Measurements from ENCODE around the gene ZFY. TPM values are rescaled to one million over a fixed set of nuclear protein-coding genes. Genes with fewer than 3 reads are reported as not detected.

Gene ZFY
- total and polyA plus RNA-seq, 10 of the 15 experiments (the other 5 are each of a cell fraction or from before 2014, with no cell fraction given) = not detected

DNA sequence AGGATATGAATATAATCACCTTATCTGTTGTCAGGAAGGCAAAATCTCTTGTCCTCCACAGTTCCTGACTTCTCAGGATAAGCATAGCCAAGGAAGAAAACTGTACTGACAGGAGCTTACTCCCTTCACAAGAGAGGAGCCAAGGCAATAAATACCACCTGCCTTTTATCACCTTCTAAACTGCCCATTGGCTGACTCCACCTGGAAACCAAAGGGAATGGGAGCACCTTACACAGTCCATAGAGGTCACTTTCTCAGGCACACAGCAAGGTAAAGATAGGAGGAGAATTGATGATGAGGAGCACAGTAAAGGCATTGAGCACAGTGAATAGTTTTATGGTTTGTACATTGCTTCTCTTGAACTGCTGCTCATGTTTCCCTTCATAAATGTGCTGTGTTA, 72.8 kb downstream of the ZFY start:
- SMC1A ChIA-PET (ENCODE audit: uncharacterized antibody, unreplicated experiment) = no interaction called here
- TF ChIP-seq CEBPB (IDR thresholded peaks at IDR 0.05; ENCODE audit: borderline replicate concordance in 1 of 2, low read depth in 2 of 2, low read length in 2 of 2) = no peak
- TF ChIP-seq NRF1 (conservative IDR thresholded peaks at IDR 0.05; ENCODE audit: low read depth, low read length) = no peak
- no peak for TF ChIP-seq ZNF207 (IDR thresholded peaks at IDR 0.05; ENCODE audit: borderline replicate concordance)
- no peaks in the 10 kb centered on the region for H3K36me3 ChIP-seq (ENCODE audit: control insufficient read depth in 2 of 2, insufficient read depth in 2 of 2, low read length in 1 of 2)
- H4K20me1 ChIP-seq (ENCODE audit: control insufficient read depth, insufficient read depth) = no peaks in the 10 kb centered on the region
- intact Hi-C loops (cut with micrococcal nuclease; ENCODE audit: unreplicated experiment) = no loop called here
- no peaks in the 10 kb centered on the region for H3K4me1 ChIP-seq (ENCODE audit: control insufficient read depth, insufficient read depth, low read length)
- no peak overlapping the region for H3K9ac ChIP-seq (ENCODE audit: control insufficient read depth, insufficient read depth, low read length)
- DNase-seq (ENCODE audit: low read depth, low spot score) (no peak), ATAC-seq (no peak), FAIRE-seq (no peak)
- H3K4me2 ChIP-seq (ENCODE audit: control insufficient read depth, insufficient read depth) = no peak overlapping the region
- POLR2A ChIA-PET = no interaction called here
- no TSS peak for BruUV-seq (replicated peaks)
- H3K9me3 ChIP-seq (replicated peaks; ENCODE audit: control insufficient read depth, insufficient read depth, low read length) = no peaks in the 10 kb centered on the region
- no peak overlapping the region for H3K27ac ChIP-seq (ENCODE audit: control insufficient read depth, insufficient read depth)
- RAD21 ChIA-PET (ENCODE audit: unreplicated experiment) = no interaction called here
- no peaks in the 10 kb centered on the region for H3K27me3 ChIP-seq (replicated peaks in 1 of 2; ENCODE audit: control insufficient read depth in 2 of 2, insufficient read depth in 2 of 2, low read length in 1 of 2)
- in situ Hi-C loops (cut with MboI) = no loop called here
- H2AFZ ChIP-seq (ENCODE audit: control insufficient read depth, low read depth, low read length) = no peak overlapping the region
- H3K4me3 ChIP-seq = no peak overlapping the region
- H3K79me2 ChIP-seq (ENCODE audit: control insufficient read depth, insufficient read depth, low read length) = no peaks in the 10 kb centered on the region
- CTCF ChIA-PET = no interaction called here

DNA sequence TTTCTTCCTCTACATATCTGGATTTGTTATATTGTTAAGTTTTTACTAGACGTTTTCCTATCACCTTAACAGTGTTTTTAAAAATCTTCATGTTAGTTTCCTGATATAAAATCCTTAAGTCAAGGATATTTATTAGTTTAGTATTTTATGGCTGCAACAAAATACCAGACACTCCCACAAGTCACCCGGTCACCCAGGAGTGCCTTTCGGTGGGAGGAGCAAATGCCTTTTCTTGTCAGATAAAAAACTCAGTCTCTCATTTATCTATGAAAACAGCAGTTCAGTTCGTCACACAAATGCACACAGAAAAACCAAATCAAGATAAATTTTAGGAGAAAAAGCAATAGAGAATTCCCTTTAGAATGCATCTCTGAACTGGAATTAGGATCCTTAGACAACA, 77.0 kb downstream of the ZFY start:
- ATAC-seq (no peak), FAIRE-seq (no peak), DNase-seq (ENCODE audit: low read depth, low spot score) (no peak)
- Histone ChIP-seq H3K4me1 (ENCODE audit: control insufficient read depth, insufficient read depth, low read length) (no peaks in the 10 kb centered on the region), H3K9ac (ENCODE audit: control insufficient read depth, insufficient read depth, low read length) (no peak overlapping the region), H4K20me1 (ENCODE audit: control insufficient read depth, insufficient read depth) (no peaks in the 10 kb centered on the region), H3K36me3 (ENCODE audit: control insufficient read depth in 2 of 2, insufficient read depth in 2 of 2, low read length in 1 of 2) (no peaks in the 10 kb centered on the region), H3K9me3 (replicated peaks; ENCODE audit: control insufficient read depth, insufficient read depth, low read length) (no peaks in the 10 kb centered on the region), H2AFZ (ENCODE audit: control insufficient read depth, low read depth, low read length) (no peak overlapping the region), H3K27ac (ENCODE audit: control insufficient read depth, insufficient read depth) (no peak overlapping the region), H3K4me3 (no peak overlapping the region), H3K79me2 (ENCODE audit: control insufficient read depth, insufficient read depth, low read length) (no peaks in the 10 kb centered on the region), H3K27me3 (replicated peaks in 1 of 2; ENCODE audit: control insufficient read depth in 2 of 2, insufficient read depth in 2 of 2, low read length in 1 of 2) (no peaks in the 10 kb centered on the region), H3K4me2 (ENCODE audit: control insufficient read depth, insufficient read depth) (no peak overlapping the region)
- ChIA-PET CTCF (no interaction called here), RAD21 (ENCODE audit: unreplicated experiment) (no interaction called here), SMC1A (ENCODE audit: uncharacterized antibody, unreplicated experiment) (no interaction called here), POLR2A (no interaction called here)
- in situ Hi-C loops (cut with MboI) = no loop called here
- no TSS peak for BruUV-seq (replicated peaks)
- intact Hi-C loops (cut with micrococcal nuclease; ENCODE audit: unreplicated experiment) = no loop called here
- no peak for TF ChIP-seq EGR1 (IDR thresholded peaks at IDR 0.05; ENCODE audit: borderline replicate concordance in 1 of 2, low read depth in 2 of 2, low read length in 2 of 2)
- TF ChIP-seq, protein P1, sequence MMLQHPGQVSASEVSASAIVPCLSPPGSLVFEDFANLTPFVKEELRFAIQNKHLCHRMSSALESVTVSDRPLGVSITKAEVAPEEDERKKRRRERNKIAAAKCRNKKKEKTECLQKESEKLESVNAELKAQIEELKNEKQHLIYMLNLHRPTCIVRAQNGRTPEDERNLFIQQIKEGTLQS (IDR thresholded peaks at IDR 0.05; ENCODE audit: borderline replicate concordance, extremely low read depth, low read depth, low read length) = no peak
- TF ChIP-seq CEBPB (IDR thresholded peaks at IDR 0.05; ENCODE audit: borderline replicate concordance in 1 of 2, low read depth in 2 of 2, low read length in 2 of 2) = no peak
- TF ChIP-seq, protein P2, sequence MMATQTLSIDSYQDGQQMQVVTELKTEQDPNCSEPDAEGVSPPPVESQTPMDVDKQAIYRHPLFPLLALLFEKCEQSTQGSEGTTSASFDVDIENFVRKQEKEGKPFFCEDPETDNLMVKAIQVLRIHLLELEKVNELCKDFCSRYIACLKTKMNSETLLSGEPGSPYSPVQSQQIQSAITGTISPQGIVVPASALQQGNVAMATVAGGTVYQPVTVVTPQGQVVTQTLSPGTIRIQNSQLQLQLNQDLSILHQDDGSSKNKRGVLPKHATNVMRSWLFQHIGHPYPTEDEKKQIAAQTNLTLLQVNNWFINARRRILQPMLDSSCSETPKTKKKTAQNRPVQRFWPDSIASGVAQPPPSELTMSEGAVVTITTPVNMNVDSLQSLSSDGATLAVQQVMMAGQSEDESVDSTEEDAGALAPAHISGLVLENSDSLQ (IDR thresholded peaks at IDR 0.05) = no peak
- no peak for TF ChIP-seq HDAC6 (IDR thresholded peaks at IDR 0.05; ENCODE audit: unreplicated experiment)
- no peak for TF ChIP-seq TAF1 (IDR thresholded peaks at IDR 0.05; ENCODE audit: borderline replicate concordance, low read depth, low read length)
- TF ChIP-seq, protein P3, sequence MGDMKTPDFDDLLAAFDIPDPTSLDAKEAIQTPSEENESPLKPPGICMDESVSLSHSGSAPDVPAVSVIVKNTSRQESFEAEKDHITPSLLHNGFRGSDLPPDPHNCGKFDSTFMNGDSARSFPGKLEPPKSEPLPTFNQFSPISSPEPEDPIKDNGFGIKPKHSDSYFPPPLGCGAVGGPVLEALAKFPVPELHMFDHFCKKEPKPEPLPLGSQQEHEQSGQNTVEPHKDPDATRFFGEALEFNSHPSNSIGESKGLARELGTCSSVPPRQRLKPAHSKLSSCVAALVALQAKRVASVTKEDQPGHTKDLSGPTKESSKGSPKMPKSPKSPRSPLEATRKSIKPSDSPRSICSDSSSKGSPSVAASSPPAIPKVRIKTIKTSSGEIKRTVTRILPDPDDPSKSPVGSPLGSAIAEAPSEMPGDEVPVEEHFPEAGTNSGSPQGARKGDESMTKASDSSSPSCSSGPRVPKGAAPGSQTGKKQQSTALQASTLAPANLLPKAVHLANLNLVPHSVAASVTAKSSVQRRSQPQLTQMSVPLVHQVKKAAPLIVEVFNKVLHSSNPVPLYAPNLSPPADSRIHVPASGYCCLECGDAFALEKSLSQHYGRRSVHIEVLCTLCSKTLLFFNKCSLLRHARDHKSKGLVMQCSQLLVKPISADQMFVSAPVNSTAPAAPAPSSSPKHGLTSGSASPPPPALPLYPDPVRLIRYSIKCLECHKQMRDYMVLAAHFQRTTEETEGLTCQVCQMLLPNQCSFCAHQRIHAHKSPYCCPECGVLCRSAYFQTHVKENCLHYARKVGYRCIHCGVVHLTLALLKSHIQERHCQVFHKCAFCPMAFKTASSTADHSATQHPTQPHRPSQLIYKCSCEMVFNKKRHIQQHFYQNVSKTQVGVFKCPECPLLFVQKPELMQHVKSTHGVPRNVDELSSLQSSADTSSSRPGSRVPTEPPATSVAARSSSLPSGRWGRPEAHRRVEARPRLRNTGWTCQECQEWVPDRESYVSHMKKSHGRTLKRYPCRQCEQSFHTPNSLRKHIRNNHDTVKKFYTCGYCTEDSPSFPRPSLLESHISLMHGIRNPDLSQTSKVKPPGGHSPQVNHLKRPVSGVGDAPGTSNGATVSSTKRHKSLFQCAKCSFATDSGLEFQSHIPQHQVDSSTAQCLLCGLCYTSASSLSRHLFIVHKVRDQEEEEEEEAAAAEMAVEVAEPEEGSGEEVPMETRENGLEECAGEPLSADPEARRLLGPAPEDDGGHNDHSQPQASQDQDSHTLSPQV (IDR thresholded peaks at IDR 0.05) = no peak
- TF ChIP-seq POU2F2 (IDR thresholded peaks at IDR 0.05; ENCODE audit: borderline replicate concordance, low read depth, low read length) = no peak
- TF ChIP-seq CREM (IDR thresholded peaks at IDR 0.05; ENCODE audit: low read depth) = no peak
- WGBS (ENCODE audit: insufficient coverage, insufficient replicate concordance, low lambda C conversion rate, missing lambda C conversion rate) = no CpG with 5 or more reads among the region's 4 CpGs
